NCI-H2196 treated with DMSO at 0.1 percent for 48 hours (cell line): ENCODE measurements around the gene RBMS3.
"Not testable (repeated sequence)": the region's sequence is repeated elsewhere in the genome, so short reads cannot be mapped to it uniquely, and the experiment has no call there.

Experiments
- DNase-seq: peaks from one replicate; lab custom pipeline; 2025; ENCODE audit not compliant: unreplicated experiment; lab: John Stamatoyannopoulos, UW

RBMS3 gene

DNA sequence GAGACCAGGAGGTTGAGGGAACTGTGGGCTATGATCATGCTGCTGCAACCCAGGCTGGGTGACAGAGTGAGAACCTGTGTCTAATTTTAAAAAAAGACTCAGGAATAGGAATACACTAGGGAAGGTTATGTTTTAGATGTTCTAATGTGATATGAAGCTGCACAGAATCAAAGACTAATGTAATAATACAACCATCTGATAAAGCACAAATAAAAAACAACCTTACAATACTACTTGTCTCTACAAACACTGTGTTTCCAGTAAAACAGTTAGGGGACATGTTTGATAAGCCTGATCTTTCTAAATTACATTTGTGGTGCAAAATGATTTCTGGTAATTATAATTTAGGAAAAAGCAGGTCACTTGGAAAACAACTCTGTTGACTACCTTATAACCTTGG lies 56.7 kb downstream of the RBMS3 start:
- no peak for DNase-seq

DNA sequence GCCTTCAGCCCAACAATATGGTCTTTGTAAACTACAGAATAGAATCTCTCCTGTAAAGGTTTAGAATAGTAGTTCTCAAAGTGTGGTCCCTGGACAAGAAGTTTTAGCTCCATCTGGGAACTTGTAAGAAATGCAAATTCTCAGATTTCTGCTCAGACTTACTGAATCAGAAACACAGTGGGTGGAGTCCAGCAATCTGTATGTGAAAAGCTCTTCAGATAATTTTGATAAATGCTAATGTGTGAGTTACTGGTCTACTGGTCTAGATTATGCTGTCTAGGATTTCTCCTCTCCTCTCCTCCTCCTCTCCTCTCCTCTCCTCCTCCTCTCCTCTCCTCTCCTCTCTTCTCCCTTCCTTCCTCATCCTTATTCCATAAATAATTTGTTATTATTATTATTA lies 57.5 kb downstream of the RBMS3 start:
- no peak for DNase-seq

DNA sequence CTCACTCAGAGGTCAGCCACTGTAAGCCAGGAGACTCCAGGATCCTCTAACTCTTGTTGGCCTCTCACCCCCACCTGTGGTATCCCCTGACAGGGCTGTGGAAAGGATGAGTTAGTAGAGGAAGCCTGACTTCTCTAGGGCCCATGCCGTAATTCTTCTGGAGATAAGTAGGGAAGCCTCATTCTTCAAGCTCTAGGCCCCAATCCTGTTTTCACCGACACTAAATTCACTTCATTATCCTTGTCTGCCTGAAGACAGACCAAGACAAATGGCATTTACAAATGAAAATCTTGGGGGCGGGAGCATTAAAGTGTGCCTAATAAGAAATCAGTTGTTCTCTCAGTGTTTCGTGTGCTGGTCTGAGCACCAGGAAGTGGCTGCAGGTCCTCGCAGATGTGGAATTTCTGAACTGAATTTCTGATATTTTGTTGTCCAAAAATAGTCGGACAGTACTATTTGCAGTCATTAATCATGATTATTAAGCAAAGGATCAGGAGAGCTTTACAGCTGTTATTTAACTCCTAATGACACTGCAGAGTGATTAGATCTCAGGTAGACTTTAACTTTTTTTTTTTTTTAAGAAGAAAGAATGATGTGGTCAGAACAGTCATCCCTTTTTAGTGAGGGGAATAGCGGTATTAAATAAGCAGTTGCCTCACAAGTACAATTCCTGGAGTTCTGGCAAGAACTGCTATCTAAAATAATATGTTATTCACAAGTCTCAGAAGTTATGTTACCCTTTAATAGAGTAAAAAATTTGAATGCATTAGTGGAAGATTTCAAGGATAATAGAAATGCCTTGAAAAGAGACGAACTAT lies 58.4 kb downstream of the RBMS3 start:
- no peak for DNase-seq

DNA sequence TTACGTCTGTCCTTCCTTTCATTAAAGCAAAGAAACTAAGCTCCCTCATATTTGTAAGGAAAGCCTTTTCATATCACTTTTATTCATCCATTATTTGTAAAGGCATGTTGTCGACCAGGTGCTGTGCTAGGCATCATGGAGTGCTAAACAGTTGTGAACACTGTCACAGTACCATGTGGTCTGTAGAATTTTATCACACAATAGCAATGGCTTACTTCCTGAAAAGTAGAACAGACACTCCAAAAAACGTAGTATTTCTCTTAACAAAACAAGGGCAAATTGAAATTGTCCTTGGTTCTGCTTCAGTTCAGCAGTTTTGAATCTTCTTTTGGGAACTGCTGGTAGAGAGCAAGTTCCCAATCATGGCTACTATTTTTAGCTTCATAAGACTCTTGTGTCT lies 63.3 kb downstream of the RBMS3 start:
- DNase-seq, result no peak

GRCh38 chr3:29344935-29345334 lies 64.1 kb downstream of the RBMS3 start:
- DNase-seq, result no peak

DNA sequence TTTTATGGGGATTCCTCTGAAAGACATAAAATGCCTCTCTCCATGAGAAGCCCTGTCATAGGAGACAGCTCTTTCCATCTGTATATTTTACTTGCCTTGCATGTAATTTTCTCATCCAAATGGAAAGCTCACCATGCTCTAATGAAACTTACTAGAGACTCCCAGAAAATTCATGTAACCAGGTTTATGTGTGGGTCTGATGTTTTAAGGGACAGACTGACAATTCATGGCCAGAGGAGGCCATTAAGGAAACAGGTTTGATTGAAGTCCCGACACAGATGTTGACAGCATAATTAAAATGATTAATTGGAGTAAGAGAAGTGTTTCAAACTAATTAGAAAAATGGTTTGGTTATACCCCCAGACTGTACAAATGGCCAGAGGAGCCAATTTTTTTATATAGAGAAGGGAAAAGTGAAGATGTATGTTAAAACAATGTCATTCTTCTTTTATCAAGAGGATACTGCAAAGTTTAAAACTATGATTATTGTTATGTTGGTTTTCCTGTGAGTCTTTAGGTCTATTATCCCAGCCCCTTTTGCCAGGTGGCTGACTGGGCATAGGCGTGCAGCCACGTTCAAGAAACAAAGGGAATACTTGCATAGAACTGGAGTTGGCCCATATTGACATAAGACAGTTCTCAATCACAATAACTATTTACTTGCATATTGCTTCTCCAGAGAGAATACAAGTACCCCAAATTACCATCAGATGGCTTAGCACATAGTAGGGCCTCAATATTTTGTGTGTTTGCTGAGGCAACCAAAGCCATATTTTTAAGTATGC lies 64.8 kb downstream of the RBMS3 start:
- DNase-seq, result no peak

- no peak for DNase-seq
Measured at GRCh38 chr3:29346828-29347227, 66.0 kb downstream of the RBMS3 start.

DNA sequence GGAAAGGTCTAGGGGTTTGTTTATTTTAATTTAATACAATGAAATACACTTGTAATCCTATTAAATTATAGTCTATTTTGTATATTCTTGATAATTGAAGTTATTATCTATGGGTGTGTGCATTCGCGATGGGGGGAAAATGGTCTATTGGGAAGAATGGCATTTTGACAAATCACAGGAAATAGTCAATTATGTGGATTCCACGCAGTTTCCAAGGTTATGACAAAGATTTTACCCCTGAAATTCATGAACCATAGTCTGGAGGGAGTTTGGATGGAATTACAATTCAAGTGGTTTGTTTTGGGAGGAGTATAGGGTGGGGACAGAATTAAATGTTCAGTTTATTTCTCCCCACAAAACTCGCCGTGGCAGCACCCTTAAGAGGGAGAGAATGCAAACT lies 66.5 kb downstream of the RBMS3 start:
- no peak for DNase-seq

GRCh38 chr3:29348316-29348715 lies 67.4 kb downstream of the RBMS3 start:
- DNase-seq, result no peak

- DNase-seq, result no peak
Measured at GRCh38 chr3:29349049-29349448, 68.2 kb downstream of the RBMS3 start.

DNA sequence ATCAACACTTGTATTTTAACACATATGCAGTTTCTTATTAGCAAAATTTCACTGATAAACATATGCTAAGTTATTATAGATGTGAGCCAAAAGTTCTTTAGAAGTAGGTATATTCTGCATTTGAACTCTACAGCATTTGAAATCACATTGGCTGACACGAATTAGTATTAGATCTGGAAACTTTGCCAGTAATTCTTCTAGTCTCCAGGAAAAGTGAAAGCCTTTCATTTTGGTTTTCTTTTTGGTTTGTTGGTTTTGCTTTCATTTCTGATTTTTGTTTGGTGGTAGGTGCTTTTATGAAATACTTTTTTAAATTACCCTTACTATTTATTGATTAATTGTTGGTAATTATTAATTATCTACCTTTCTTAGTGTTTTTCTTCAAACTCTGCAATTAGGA lies 72.9 kb downstream of the RBMS3 start:
- no peak for DNase-seq

DNA sequence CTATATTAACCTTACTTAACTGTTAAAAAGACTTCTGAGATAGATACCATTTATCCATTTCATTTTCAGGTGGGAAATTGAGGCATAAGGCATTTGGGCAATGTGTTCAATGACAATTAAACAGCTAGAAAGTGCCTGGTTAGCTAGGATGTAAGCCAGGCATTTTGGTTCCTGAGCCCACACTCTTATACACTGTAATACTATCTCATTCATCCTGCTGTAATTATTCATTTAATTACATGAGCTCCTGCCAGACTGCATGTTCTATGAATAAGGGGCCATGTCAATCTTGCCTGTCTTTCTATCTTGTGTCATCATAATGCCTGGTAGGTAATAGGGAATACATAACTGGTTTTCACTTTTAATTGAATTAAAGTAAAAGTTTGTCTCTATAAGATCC lies 74.0 kb downstream of the RBMS3 start:
- no peak for DNase-seq

GRCh38 chr3:29356062-29356461 lies 75.2 kb downstream of the RBMS3 start:
- DNase-seq, result no peak

DNA sequence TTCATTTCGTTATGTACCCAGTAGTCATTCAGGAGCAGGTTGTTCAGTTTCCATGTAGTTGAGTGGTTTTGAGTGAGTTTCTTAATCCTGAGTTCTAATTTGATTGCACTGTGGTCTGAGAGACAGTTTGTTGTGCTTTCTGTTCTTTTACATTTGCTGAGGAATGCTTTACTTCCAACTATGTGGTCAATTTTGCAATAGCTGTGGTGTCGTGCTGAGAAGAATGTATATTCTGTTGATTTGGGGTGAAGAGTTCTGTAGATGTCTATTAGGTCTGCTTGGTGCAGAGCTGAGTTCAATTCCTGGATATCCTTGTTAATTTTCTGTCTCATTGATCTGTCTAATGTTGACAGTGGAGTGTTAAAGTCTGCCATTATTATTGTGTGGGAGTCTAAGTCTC lies 79.4 kb downstream of the RBMS3 start:
- not testable (repeated sequence) for DNase-seq

GRCh38 chr3:29363110-29363509 lies 82.2 kb downstream of the RBMS3 start:
- no peak for DNase-seq

GRCh38 chr3:29370021-29370420 lies 89.2 kb downstream of the RBMS3 start:
- no peak for DNase-seq

- DNase-seq, result no peak
Measured at GRCh38 chr3:29370476-29371420, 89.9 kb downstream of the RBMS3 start.

GRCh38 chr3:29373131-29373680 lies 92.3 kb downstream of the RBMS3 start:
- DNase-seq, result no peak

DNA sequence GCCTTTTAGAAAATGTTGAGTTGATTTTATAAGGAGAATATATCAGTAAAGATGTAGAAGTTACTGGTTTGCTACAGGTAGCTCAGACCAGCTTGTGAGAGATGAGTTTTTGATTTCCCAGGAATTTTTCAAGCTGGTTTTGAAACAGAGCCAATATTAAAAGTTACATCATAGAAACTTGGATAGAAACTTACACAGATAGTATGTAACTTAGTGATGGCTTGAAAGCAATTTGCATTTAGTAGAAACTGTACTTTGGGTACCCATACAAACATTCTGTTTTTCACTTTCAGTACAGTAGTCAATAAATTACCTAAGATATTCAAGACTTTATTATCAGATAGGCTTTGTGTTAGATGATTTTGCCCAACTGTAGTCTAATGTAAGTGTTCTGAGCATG lies 93.4 kb downstream of the RBMS3 start:
- DNase-seq, result no peak

DNA sequence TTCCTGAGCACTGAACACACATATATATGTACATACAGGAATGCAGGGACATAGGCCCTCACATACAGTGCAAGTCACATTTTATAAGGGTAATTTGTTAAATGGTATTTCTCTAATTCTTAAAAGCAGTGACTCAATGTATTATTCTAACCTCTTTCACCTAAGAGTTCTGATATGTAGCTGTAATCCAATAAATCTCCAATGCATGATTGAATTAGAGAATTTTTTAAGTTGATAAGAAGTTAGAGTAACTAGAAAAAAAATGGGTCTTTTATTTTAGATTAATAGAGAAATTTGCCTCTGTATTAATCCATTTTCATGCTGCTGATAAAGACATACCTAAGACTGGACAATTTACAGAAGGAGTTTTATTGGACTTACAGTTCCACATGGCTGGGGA lies 98.2 kb downstream of the RBMS3 start:
- no peak for DNase-seq

GRCh38 chr3:29381595-29381994 lies 100.7 kb downstream of the RBMS3 start:
- DNase-seq, result no peak
